NT2/D1 (cell line): ENCODE results near the gene MYLK.
"Not testable (repeated sequence)": the region's sequence is repeated elsewhere in the genome, so short reads cannot be mapped to it uniquely, and the experiment has no call there.

ENCODE experiments used
- DNase-seq: peaks from one replicate; pipeline ENCODE4 v3.0.0-alpha.2; 2011; ENCODE audit warnings: low read depth, low spot score
- H3K27me3 ChIP-seq: 2 replicates; pipeline ENCODE4 v1.6.0; 2011; ENCODE audit warnings: mild to moderate bottlenecking; ENCODE audit not compliant: insufficient read length, insufficient read depth
- H3K36me3 ChIP-seq: 2 replicates; pipeline ENCODE4 v1.6.1; 2011; ENCODE audit warnings: mild to moderate bottlenecking, low read length, mixed read lengths; ENCODE audit not compliant: insufficient read depth, insufficient read length
- H3K4me1 ChIP-seq: 2 replicates; pipeline ENCODE4 v1.5.1; 2011; ENCODE audit not compliant: insufficient read depth, insufficient read length
- H3K4me3 ChIP-seq: 2 replicates; pipeline ENCODE4 v1.5.1; 2011; ENCODE audit warnings: low read depth; ENCODE audit not compliant: insufficient read length
- H3K9ac ChIP-seq: 2 replicates; pipeline ENCODE4 v1.6.0; 2011; ENCODE audit warnings: low read depth; ENCODE audit not compliant: insufficient read length
- H3K9me3 ChIP-seq: 2 replicates; pipeline ENCODE4 v1.5.1; 2011; ENCODE audit warnings: mild to moderate bottlenecking, low read length; ENCODE audit not compliant: insufficient read depth
- SUZ12 ChIP-seq: IDR thresholded peaks from 2 replicates; pipeline ENCODE4 v1.6.1; 2011; ENCODE audit not compliant: insufficient read length, insufficient read depth; ENCODE audit errors: extremely low read depth
- YY1 ChIP-seq: IDR thresholded peaks from 2 replicates; pipeline ENCODE4 v1.6.1; 2011; ENCODE audit not compliant: insufficient read length, insufficient read depth
- ZNF274 ChIP-seq: IDR thresholded peaks from 2 replicates; pipeline ENCODE4 v1.6.1; 2011; ENCODE audit warnings: mild to moderate bottlenecking, low read depth, low read length

Gene MYLK

DNA sequence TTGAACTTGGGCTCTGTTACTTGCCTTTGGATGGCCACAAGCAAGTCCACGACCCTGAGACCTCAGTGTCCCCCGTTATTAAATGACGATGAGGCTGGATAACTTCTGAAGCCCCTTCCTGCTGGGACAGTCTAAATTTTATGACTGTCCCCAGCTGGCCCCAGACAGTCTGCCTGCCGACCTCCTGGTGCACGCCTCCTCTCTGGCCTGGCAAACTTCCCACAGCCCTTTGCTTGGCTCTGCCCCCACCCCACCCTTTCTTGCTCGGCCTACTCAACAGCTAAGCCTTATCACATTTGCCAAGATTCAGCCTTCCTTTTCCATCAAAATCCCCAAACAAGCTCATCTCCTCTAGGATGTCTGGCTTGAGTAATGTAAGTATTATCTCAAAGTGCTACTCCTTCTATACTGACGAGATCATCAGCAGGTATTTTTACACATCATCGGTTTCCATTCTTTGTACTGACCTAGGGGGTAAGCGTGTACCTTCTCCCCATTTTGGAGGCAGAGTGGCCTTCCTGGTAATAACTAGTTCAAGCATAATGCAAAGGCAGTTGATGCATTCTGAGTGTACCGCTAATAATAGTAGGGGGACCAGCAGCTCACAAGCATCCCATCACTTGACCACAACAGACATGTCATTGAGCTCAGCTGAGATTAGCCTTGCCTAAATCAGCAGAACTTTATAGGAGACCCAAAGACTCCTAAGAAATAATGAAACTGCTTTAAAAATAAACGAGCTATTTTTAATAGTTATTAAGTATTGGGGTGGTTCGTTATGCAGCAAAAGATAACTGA lies 178.4 kb downstream of the MYLK start:
- Histone ChIP-seq H3K9ac (no peak overlapping the region), H3K36me3 (peaks cover 25% of the 10 kb centered on the region), H3K27me3 (no peaks in the 10 kb centered on the region), H3K4me3 (no peak overlapping the region), H3K4me1 (no peaks in the 10 kb centered on the region), H3K9me3 (no peaks in the 10 kb centered on the region)
- no peak for DNase-seq
- no peak for TF ChIP-seq SUZ12
- TF ChIP-seq YY1 = no peak
- no peak for TF ChIP-seq ZNF274

DNA sequence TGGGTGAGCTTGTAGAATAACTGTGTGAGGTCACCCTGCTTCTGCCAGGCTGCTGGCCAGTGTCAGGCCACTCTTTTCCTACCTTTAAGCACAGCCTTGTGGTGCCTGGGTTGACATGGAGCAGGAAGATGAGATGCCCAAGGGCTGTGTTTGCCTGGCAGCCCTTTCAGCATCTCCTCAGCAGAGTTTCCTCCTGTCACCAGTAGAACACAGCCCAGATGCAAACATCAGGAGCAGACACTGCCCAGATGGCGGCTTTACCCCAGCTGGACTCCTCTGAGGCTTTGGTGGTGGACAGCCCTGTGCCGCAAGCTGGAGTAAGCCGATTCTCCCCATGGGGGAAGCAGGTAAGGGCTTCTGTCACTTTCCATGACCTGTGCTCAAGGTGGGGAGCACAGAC lies 180.5 kb downstream of the MYLK start:
- H3K36me3 ChIP-seq = peaks cover 26% of the 10 kb centered on the region
- H3K9ac ChIP-seq, H3K4me3 ChIP-seq, H3K4me1 ChIP-seq, H3K9me3 ChIP-seq, H3K27me3 ChIP-seq, DNase-seq: not testable (repeated sequence)

- peaks cover 17% of the 10 kb centered on the region for H3K36me3 ChIP-seq
- TF ChIP-seq SUZ12 = no peak
- no peak for TF ChIP-seq YY1
- no peak for TF ChIP-seq ZNF274
These were observed 181.4 kb downstream of the MYLK start for GRCh38 chr3:123702720-123703119.

DNA sequence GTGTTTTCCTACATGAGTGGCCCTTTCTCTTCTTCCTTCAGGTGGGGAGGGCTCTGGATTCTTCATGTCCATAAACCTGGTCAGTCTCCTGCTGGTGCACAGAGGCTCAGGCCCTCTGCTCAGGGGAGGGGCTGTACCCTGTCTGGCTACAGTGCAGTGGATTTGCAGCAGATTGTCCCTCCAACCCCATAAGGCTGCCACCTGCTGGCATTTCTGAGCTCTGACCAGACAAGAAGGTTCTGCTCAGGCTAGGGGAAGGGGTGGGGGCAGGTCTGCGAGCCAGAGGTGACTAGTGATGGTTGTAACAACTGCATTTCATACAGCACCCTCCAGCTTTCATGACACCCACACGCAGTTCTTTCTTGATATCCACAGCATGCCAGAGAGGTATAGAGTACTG lies 182.1 kb downstream of the MYLK start:
- H3K4me3 ChIP-seq, H3K27me3 ChIP-seq, H3K9me3 ChIP-seq, H3K9ac ChIP-seq, H3K4me1 ChIP-seq: not testable (repeated sequence)
- peak; percentile 56 for DNase-seq
- H3K36me3 ChIP-seq = peaks cover 13% of the 10 kb centered on the region

More at GRCh38 chr3:123702720-123703119, 181.4 kb downstream of the MYLK start:
- no peak for DNase-seq
- no peaks in the 10 kb centered on the region for H3K9me3 ChIP-seq
- H3K27me3 ChIP-seq = no peaks in the 10 kb centered on the region
- H3K4me1 ChIP-seq = no peaks in the 10 kb centered on the region
- no peak overlapping the region for H3K4me3 ChIP-seq
- no peak overlapping the region for H3K9ac ChIP-seq

DNA sequence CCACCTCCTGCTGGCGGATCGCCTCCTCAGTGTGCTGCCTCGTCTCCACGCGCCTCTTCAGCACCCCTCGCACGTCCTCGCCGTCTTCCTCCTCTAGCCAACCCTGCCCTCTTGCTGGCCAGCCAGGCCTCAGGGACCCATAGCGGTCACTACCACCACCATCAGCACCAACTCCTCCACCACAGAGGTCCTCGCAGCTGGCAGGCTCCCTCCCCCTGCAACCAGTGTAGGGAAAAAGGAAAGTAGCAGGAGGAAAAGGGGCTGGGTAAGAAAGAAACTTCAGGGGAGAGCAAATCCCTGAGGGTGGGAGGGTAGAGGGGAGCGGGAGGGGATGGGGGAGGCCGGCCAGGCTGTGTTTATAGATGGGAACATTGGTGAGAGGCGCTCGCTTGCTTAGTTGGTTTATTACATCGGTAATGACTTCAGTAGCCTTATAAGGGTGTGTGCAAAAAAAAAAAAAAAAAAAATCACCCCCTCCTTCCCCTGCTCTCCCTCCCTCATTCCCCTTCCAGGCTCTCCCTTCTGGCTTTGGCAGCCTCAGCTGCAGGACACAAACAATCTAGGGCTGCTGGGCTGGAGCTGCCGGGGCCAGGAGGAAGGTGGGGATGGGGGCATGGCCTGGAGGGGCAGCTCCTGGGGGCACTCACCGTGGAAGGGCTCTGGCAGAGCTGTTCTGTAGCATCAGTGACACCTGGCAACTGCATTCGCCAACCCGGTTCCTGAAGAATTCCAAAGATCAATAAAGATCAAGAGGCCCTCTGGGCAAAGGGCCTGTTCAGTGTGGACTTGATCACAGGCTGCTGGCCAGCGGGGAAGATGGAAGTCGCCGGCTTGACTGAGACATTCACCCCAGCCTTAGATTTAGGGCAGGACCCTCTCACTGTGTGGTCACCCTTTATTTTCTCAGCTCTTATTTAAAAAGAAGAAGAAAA lies 183.1 kb downstream of the MYLK start:
- no peak for DNase-seq
- H3K9ac ChIP-seq = no peak overlapping the region
- H3K36me3 ChIP-seq = peaks cover 11% of the 10 kb centered on the region

DNA sequence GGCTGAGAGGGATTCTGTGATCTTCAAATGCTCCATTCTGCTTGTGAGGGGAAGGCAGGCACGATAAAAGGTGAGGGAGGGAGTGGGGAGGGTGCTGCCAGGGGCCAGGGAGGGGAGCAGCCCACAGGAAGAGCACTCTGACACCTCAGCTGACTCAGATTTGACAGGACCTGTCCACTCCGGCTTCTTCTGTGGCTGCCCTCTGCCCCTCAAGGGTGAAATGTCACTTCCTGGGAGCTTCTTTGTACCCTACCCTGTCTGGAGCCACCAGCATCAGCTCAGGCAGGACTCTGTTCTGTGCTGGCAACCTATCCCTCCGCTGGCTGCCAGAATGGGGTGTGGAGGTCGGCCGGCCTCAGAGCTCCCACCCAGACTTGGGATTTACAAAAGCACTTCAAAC lies 185.3 kb downstream of the MYLK start:
- DNase-seq = no peak
- TF ChIP-seq YY1 (no peak), SUZ12 (no peak), ZNF274 (no peak)
- Histone ChIP-seq H3K27me3 (no peaks in the 10 kb centered on the region), H3K9ac (no peak overlapping the region), H3K36me3 (peaks cover 11% of the 10 kb centered on the region), H3K4me3 (no peak overlapping the region), H3K4me1 (peaks cover 15% of the 10 kb centered on the region), H3K9me3 (no peaks in the 10 kb centered on the region)

More for the DNA sequence above, 183.1 kb downstream of the MYLK start:
- Histone ChIP-seq H3K4me3 (no peak overlapping the region), H3K27me3 (no peaks in the 10 kb centered on the region), H3K4me1 (peaks cover 3% of the 10 kb centered on the region), H3K9me3 (no peaks in the 10 kb centered on the region)
- TF ChIP-seq ZNF274 (no peak), SUZ12 (no peak), YY1 (no peak)

- Histone ChIP-seq H3K36me3 (peaks cover 8% of the 10 kb centered on the region), H3K4me1 (peaks cover 21% of the 10 kb centered on the region), H3K9ac (no peak overlapping the region), H3K27me3 (no peaks in the 10 kb centered on the region), H3K4me3 (no peak overlapping the region), H3K9me3 (no peaks in the 10 kb centered on the region)
- no peak for DNase-seq
- TF ChIP-seq SUZ12 (no peak), YY1 (no peak), ZNF274 (no peak)
These were observed 187.3 kb downstream of the MYLK start for GRCh38 chr3:123696808-123697207.
